Muscle layer of duodenum (tissue), 2 donors: ENCODE measurements around the gene KLRC1.
"Not testable (repeated sequence)": the region's sequence is repeated elsewhere in the genome, so short reads cannot be mapped to it uniquely, and the experiment has no call there.

ENCODE experiments used
- H3K27ac ChIP-seq: one replicate; pipeline ENCODE4 v1.7.0; 2013; ENCODE audit warnings: mild to moderate bottlenecking, low read length
- H3K27me3 ChIP-seq: one replicate; pipeline ENCODE4 v1.7.0; 2013; ENCODE audit warnings: low read depth, mild to moderate bottlenecking, control low read depth, low read length
- H3K36me3 ChIP-seq, 2 donors: one replicate each; pipeline ENCODE4 v1.7.0; 2013; ENCODE audit warnings: low read length in 2 of 2, control low read depth in 1 of 2, mild to moderate bottlenecking in 1 of 2; ENCODE audit not compliant: insufficient read depth in 2 of 2, control insufficient read depth in 1 of 2
- H3K4me1 ChIP-seq, 2 donors: one replicate each; pipeline ENCODE4 v1.7.0; 2013; ENCODE audit warnings: low read length in 2 of 2, mild to moderate bottlenecking in 2 of 2, control low read depth in 1 of 2, moderate library complexity in 1 of 2; ENCODE audit not compliant: insufficient read depth in 2 of 2, control insufficient read depth in 1 of 2
- H3K4me3 ChIP-seq, 2 donors: one replicate each; pipeline ENCODE4 v1.7.0; 2013; ENCODE audit warnings: low read length in 2 of 2, low read depth in 1 of 2, mild to moderate bottlenecking in 1 of 2
- H3K9me3 ChIP-seq, 2 donors: one replicate each; pipeline ENCODE4 v1.7.0; 2013; ENCODE audit warnings: low read length in 2 of 2, control low read depth in 1 of 2, mild to moderate bottlenecking in 1 of 2; ENCODE audit not compliant: control insufficient read depth in 1 of 2
- donor health status: healthy.

The KLRC1 gene

GRCh38 chr12:10420334-10420733 is 32.8 kb downstream of the KLRC1 start, which contains the start of gene KLRC3:
KLRC3 (minus strand) TSS chr12:10420595; CDS start chr12:10420550, 45 bp downstream.
- not testable (repeated sequence) for H3K4me1 ChIP-seq, H3K27ac ChIP-seq, H3K4me3 ChIP-seq, H3K36me3 ChIP-seq, H3K9me3 ChIP-seq, H3K27me3 ChIP-seq

- Histone ChIP-seq H3K27me3 (no peaks in the 10 kb centered on the region), H3K4me1 (no peaks in the 10 kb centered on the region), H3K9me3 (no peaks in the 10 kb centered on the region), H3K36me3 (no peaks in the 10 kb centered on the region), H3K27ac (no peak within 1 kb of the TSS), H3K4me3 (no peak within 1 kb of the TSS)
Observed at GRCh38 chr12:10409392-10409791, 43.8 kb downstream of the KLRC1 start, which contains the start of gene KLRC4. KLRC4 (minus strand) TSS chr12:10409757; CDS start chr12:10409575, 182 bp downstream.

- no peaks in the 10 kb centered on the region for H3K4me1 ChIP-seq
- H3K36me3 ChIP-seq, result no peaks in the 10 kb centered on the region
- H3K9me3 ChIP-seq, result no peaks in the 10 kb centered on the region
- no peaks in the 10 kb centered on the region for H3K27me3 ChIP-seq
- no peak overlapping the region for H3K4me3 ChIP-seq
- no peak overlapping the region for H3K27ac ChIP-seq
Observed at GRCh38 chr12:10408842-10409241, 44.3 kb downstream of the KLRC1 start.

- Histone ChIP-seq H3K9me3 (no peaks in the 10 kb centered on the region), H3K27me3 (no peaks in the 10 kb centered on the region), H3K4me1 (no peaks in the 10 kb centered on the region), H3K27ac (no peak overlapping the region), H3K4me3 (no peak overlapping the region), H3K36me3 (no peaks in the 10 kb centered on the region)
Observed at GRCh38 chr12:10406725-10407124, 46.5 kb downstream of the KLRC1 start.

- Histone ChIP-seq H3K27ac (no peak overlapping the region), H3K36me3 (no peaks in the 10 kb centered on the region), H3K9me3 (no peaks in the 10 kb centered on the region), H3K4me3 (no peak overlapping the region), H3K27me3 (no peaks in the 10 kb centered on the region), H3K4me1 (no peaks in the 10 kb centered on the region)
Observed at GRCh38 chr12:10405294-10405693, 47.9 kb downstream of the KLRC1 start.

- Histone ChIP-seq H3K36me3 (no peaks in the 10 kb centered on the region), H3K9me3 (no peaks in the 10 kb centered on the region), H3K4me1 (no peaks in the 10 kb centered on the region), H3K27ac (no peak overlapping the region), H3K27me3 (no peaks in the 10 kb centered on the region), H3K4me3 (no peak overlapping the region)
Observed at GRCh38 chr12:10404798-10405197, 48.4 kb downstream of the KLRC1 start.

- Histone ChIP-seq H3K4me3 (no peak overlapping the region), H3K4me1 (no peaks in the 10 kb centered on the region), H3K36me3 (no peaks in the 10 kb centered on the region), H3K9me3 (no peaks in the 10 kb centered on the region), H3K27ac (no peak overlapping the region), H3K27me3 (no peaks in the 10 kb centered on the region)
Observed at GRCh38 chr12:10400829-10401228, 52.3 kb downstream of the KLRC1 start.

GRCh38 chr12:10398168-10398567 is 55.0 kb downstream of the KLRC1 start:
- H3K9me3 ChIP-seq, result no peaks in the 10 kb centered on the region
- no peaks in the 10 kb centered on the region for H3K27me3 ChIP-seq

GRCh38 chr12:10397296-10397695 is 55.9 kb downstream of the KLRC1 start:
- Histone ChIP-seq H3K27me3 (no peaks in the 10 kb centered on the region), H3K36me3 (no peaks in the 10 kb centered on the region), H3K4me1 (peaks cover 0 to 7% of the 10 kb centered on the region in 2 donors), H3K4me3 (no peak overlapping the region), H3K9me3 (no peaks in the 10 kb centered on the region), H3K27ac (no peak overlapping the region)

More at GRCh38 chr12:10398168-10398567, 55.0 kb downstream of the KLRC1 start:
- no peaks in the 10 kb centered on the region for H3K36me3 ChIP-seq
- no peak overlapping the region for H3K27ac ChIP-seq
- H3K4me1 ChIP-seq, result peaks cover 0 to 7% of the 10 kb centered on the region in 2 donors
- no peak overlapping the region for H3K4me3 ChIP-seq

- H3K36me3 ChIP-seq, H3K27me3 ChIP-seq, H3K27ac ChIP-seq, H3K9me3 ChIP-seq, H3K4me3 ChIP-seq, H3K4me1 ChIP-seq: not testable (repeated sequence)
Observed at GRCh38 chr12:10396176-10396575, 57.0 kb downstream of the KLRC1 start.
